Fibroblast of lung (primary cell): ENCODE results near the gene CEP192. TPM values are rescaled to one million over a fixed set of nuclear protein-coding genes. Genes with fewer than 3 reads are reported as not detected.
A peak's percentile ranks its signal among the peaks of the same experiment; 100 is the strongest.

Source experiments
- DNase-seq, 2 donors: peaks; one replicate each; pipeline versions ENCODE4 v3.0.0 to v3.0.0-alpha.2; 2010; ENCODE audit warnings: low read depth in 2 of 2
- H2AFZ ChIP-seq: 2 replicates; pipeline ENCODE4 v1.5.1; 2012; ENCODE audit warnings: low read length, control low read depth, inconsistent platforms
- H3K27ac ChIP-seq: 2 replicates; pipeline ENCODE4 v1.5.1; 2011; ENCODE audit warnings: low read length, control low read depth; ENCODE audit not compliant: insufficient read depth
- H3K27me3 ChIP-seq: 2 replicates; pipeline ENCODE4 v1.5.1; 2011; ENCODE audit warnings: mild to moderate bottlenecking, low read length; ENCODE audit not compliant: control insufficient read depth, insufficient read depth
- H3K36me3 ChIP-seq: 2 replicates; pipeline ENCODE4 v1.5.1; 2011; ENCODE audit warnings: low read length; ENCODE audit not compliant: control insufficient read depth, insufficient read depth
- H3K4me1 ChIP-seq: 2 replicates; pipeline ENCODE4 v1.5.1; 2011; ENCODE audit warnings: low read length; ENCODE audit not compliant: control insufficient read depth, insufficient read depth; ENCODE audit errors: extremely low read depth
- H3K4me2 ChIP-seq: 2 replicates; pipeline ENCODE4 v1.5.1; 2011; ENCODE audit warnings: low read length, control low read depth; ENCODE audit not compliant: insufficient read depth; ENCODE audit errors: extremely low read depth
- H3K4me3 ChIP-seq, 4 experiments: fragments of 200-600 bp in 1 of 4; sonication (generic) in 1 of 4; replicated peaks in 1 of 4; 2 replicates each; pipeline ENCODE4 v1.5.1; 2011 to 2016; ENCODE audit warnings: low read length in 4 of 4, low read depth in 3 of 4, mild to moderate bottlenecking in 3 of 4, control low read depth in 2 of 4, inconsistent platforms in 1 of 4, mixed read lengths in 1 of 4; ENCODE audit not compliant: insufficient read depth in 1 of 4; ENCODE audit errors: control extremely low read depth in 1 of 4
- H3K79me2 ChIP-seq: 2 replicates; pipeline ENCODE4 v1.5.1; 2012; ENCODE audit warnings: mild to moderate bottlenecking, low read length, inconsistent platforms; ENCODE audit not compliant: control insufficient read depth, insufficient read depth
- H3K9ac ChIP-seq: 2 replicates; pipeline ENCODE4 v1.5.1; 2011; ENCODE audit warnings: mild to moderate bottlenecking, low read length, control low read depth; ENCODE audit not compliant: insufficient read depth
- H3K9me3 ChIP-seq: 2 replicates; pipeline ENCODE4 v1.5.1; 2012; ENCODE audit warnings: low read depth, low read length; ENCODE audit not compliant: control insufficient read depth, insufficient read depth
- H4K20me1 ChIP-seq: 2 replicates; pipeline ENCODE4 v1.5.1; 2011; ENCODE audit warnings: low read length; ENCODE audit not compliant: control insufficient read depth, insufficient read depth; ENCODE audit errors: extremely low read depth
- EZH2 ChIP-seq: IDR thresholded peaks from 2 replicates; pipeline ENCODE4 v1.5.1; 2012; ENCODE audit warnings: low read length, control low read depth, mild to moderate bottlenecking; ENCODE audit errors: missing control alignments
- polyA plus RNA-seq, 2 donors: library from polyadenylated mRNA; depleted of rRNA in 1 of 2; stranded (reverse) in 1 of 2; unstranded in 1 of 2; fragments of >200 nt; gene quantifications; 2 replicates each; pipeline ENCODE4 v1.2.1, GENCODE V29; 2011 to 2012; ENCODE audit warnings: missing spikeins in 1 of 2
- total RNA-seq: library from RNA; depleted of rRNA; stranded (reverse); fragments of >200 nt; gene quantifications from 2 replicates; pipeline ENCODE4 v1.2.1, GENCODE V29; 2014
- TF ChIP-seq, protein P1 (sequence below), 2 donors: IDR thresholded peaks in 1 of 2; conservative IDR thresholded peaks in 1 of 2; 1 replicate in 1 of 2; 2 replicates in 1 of 2; pipeline ENCODE4 v1.5.1; 2011 to 2012; ENCODE audit warnings: low read length in 2 of 2, control low read depth in 1 of 2, inconsistent platforms in 1 of 2, low read depth in 1 of 2, mild to moderate bottlenecking in 1 of 2

CEP192 gene
- total and polyA plus RNA-seq, 2 donors (not counting 1 experiment from before 2014, with no cell fraction given) = 12.5 to 32.7 TPM

DNA sequence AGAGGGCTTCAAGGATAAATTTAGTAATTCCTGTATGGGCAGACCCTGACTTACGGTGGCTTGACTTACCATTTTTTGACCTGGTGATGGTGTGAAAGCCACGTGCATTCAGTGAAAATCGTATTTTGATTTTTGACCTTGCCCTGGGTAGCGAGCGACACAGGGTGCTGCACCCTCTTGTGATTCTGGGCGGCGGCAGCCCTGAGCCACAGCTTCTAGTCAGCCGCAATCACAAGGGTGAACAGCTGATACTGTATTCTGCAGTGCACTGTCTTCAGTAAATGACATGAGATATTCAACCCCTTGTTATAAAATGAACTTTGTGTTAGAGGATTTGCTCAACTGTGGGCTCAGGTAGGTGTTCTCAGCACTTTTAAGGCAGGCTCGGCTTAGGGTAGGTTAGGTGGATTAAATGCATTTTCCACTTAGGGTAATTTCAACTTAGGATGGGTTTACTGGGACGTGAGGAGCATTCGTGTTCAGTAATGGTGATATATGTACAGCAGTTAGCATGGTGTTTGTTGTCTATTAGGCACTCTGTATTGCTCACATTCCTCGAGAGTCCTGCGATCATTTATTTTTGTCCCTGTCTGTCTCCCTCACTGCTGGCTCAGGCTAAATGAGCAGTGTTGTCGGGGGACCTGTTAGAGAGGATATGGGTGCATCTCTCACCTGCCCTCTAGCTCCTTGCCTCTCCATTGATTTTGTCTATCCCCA, 109.9 kb downstream of the CEP192 start:
- Histone ChIP-seq H2AFZ (no peak overlapping the region), H3K4me2 (no peak overlapping the region), H3K79me2 (no peaks in the 10 kb centered on the region), H3K36me3 (peaks cover 19% of the 10 kb centered on the region), H3K9ac (no peak overlapping the region), H4K20me1 (no peaks in the 10 kb centered on the region), H3K4me1 (no peaks in the 10 kb centered on the region), H3K4me3 (no peak overlapping the region), H3K9me3 (no peaks in the 10 kb centered on the region), H3K27me3 (no peaks in the 10 kb centered on the region), H3K27ac (no peak overlapping the region)
- DNase-seq = no peak
- TF ChIP-seq EZH2 = no peak
- TF ChIP-seq, protein P1, sequence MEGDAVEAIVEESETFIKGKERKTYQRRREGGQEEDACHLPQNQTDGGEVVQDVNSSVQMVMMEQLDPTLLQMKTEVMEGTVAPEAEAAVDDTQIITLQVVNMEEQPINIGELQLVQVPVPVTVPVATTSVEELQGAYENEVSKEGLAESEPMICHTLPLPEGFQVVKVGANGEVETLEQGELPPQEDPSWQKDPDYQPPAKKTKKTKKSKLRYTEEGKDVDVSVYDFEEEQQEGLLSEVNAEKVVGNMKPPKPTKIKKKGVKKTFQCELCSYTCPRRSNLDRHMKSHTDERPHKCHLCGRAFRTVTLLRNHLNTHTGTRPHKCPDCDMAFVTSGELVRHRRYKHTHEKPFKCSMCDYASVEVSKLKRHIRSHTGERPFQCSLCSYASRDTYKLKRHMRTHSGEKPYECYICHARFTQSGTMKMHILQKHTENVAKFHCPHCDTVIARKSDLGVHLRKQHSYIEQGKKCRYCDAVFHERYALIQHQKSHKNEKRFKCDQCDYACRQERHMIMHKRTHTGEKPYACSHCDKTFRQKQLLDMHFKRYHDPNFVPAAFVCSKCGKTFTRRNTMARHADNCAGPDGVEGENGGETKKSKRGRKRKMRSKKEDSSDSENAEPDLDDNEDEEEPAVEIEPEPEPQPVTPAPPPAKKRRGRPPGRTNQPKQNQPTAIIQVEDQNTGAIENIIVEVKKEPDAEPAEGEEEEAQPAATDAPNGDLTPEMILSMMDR (conservative IDR thresholded peaks at IDR 0.05 in 1 of 2, IDR thresholded peaks at IDR 0.05 in 1 of 2; ENCODE audit: low read depth in 1 of 2, low read length in 2 of 2) = no peak

GRCh38 chr18:13101659-13102197, 110.6 kb downstream of the CEP192 start:
- Histone ChIP-seq H3K27me3 (no peaks in the 10 kb centered on the region), H3K4me3 (no peak overlapping the region), H3K79me2 (no peaks in the 10 kb centered on the region), H3K9ac (no peak overlapping the region), H2AFZ (no peak overlapping the region), H3K36me3 (peaks cover 18% of the 10 kb centered on the region), H3K27ac (no peak overlapping the region), H3K4me1 (no peaks in the 10 kb centered on the region), H4K20me1 (no peaks in the 10 kb centered on the region), H3K4me2 (no peak overlapping the region), H3K9me3 (no peaks in the 10 kb centered on the region)
- TF ChIP-seq, protein P1 (conservative IDR thresholded peaks at IDR 0.05 in 1 of 2, IDR thresholded peaks at IDR 0.05 in 1 of 2; ENCODE audit: low read depth in 1 of 2, low read length in 2 of 2) = no peak
- no peak for TF ChIP-seq EZH2
- DNase-seq = no peak

DNA sequence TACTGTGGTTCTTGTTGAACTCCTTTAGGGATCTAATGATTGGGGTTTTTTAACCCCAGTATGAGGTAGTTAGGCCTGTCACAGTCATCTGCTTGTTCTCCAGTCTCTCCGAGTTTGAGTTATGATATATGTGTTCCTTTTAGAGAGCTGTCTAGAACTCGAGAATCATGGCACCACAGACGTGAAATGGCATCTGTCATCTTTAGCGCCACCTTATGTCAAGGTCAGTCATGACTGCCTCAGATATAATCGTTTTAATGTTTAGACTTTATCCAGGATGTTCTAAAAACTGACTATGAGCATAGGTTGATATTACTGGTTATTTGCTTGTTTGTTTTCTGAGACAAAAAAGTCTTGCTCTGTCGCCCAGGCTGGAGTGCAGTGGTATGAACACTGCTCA, 112.2 kb downstream of the CEP192 start:
- Histone ChIP-seq H3K4me1 (no peaks in the 10 kb centered on the region), H3K27ac (no peak overlapping the region), H3K27me3 (no peaks in the 10 kb centered on the region), H4K20me1 (no peaks in the 10 kb centered on the region), H3K9me3 (no peaks in the 10 kb centered on the region), H3K9ac (no peak overlapping the region), H3K36me3 (peaks cover 19% of the 10 kb centered on the region), H3K4me3 (no peak overlapping the region), H3K4me2 (no peak overlapping the region), H3K79me2 (no peaks in the 10 kb centered on the region), H2AFZ (no peak overlapping the region)
- no peak for DNase-seq
- TF ChIP-seq, protein P1 (conservative IDR thresholded peaks at IDR 0.05 in 1 of 2, IDR thresholded peaks at IDR 0.05 in 1 of 2; ENCODE audit: low read depth in 1 of 2, low read length in 2 of 2) = peak; percentile 3 to 39
- TF ChIP-seq EZH2 = no peak
